Islet precursor cell (in vitro differentiated cells): Measurements from ENCODE around the gene PACSIN1.

Source experiments
- DNase-seq: peaks from one replicate; pipeline ENCODE4 v3.0.0-alpha.2; 2018

PACSIN1 gene

GRCh38 chr6:34528996-34529664 lies 63.3 kb downstream of the PACSIN1 start:
- DNase-seq = no peak

- no peak for DNase-seq
These were observed 63.9 kb downstream of the PACSIN1 start for GRCh38 chr6:34529665-34530327.

GRCh38 chr6:34530753-34531365 lies 65.0 kb downstream of the PACSIN1 start:
- DNase-seq = no peak

GRCh38 chr6:34531580-34532201 lies 65.8 kb downstream of the PACSIN1 start:
- DNase-seq = peak; percentile 78

GRCh38 chr6:34532230-34532629 lies 66.4 kb downstream of the PACSIN1 start:
- DNase-seq = no peak

- DNase-seq = no peak
These were observed 68.3 kb downstream of the PACSIN1 start for GRCh38 chr6:34534146-34534545.

- DNase-seq = no peak
These were observed 68.8 kb downstream of the PACSIN1 start for GRCh38 chr6:34534656-34535055.

GRCh38 chr6:34535199-34535598 lies 69.3 kb downstream of the PACSIN1 start:
- no peak for DNase-seq

- DNase-seq = no peak
These were observed 69.8 kb downstream of the PACSIN1 start for GRCh38 chr6:34535646-34536045.

- no peak for DNase-seq
These were observed 70.5 kb downstream of the PACSIN1 start for GRCh38 chr6:34536251-34536958.

- DNase-seq = no peak
These were observed 71.3 kb downstream of the PACSIN1 start for GRCh38 chr6:34536959-34537848.

GRCh38 chr6:34537922-34538550 lies 72.2 kb downstream of the PACSIN1 start:
- no peak for DNase-seq

- DNase-seq = no peak
These were observed 72.7 kb downstream of the PACSIN1 start for GRCh38 chr6:34538581-34538980.

- no peak for DNase-seq
These were observed 73.3 kb downstream of the PACSIN1 start for GRCh38 chr6:34539181-34539580.

- DNase-seq = no peak
These were observed 74.3 kb downstream of the PACSIN1 start for GRCh38 chr6:34540222-34540621.

GRCh38 chr6:34540841-34541240 lies 75.0 kb downstream of the PACSIN1 start:
- DNase-seq = no peak

- DNase-seq = no peak
These were observed 77.5 kb downstream of the PACSIN1 start for GRCh38 chr6:34543421-34543820.

GRCh38 chr6:34544052-34544604 lies 78.3 kb downstream of the PACSIN1 start:
- DNase-seq = no peak

GRCh38 chr6:34544776-34545471 lies 79.0 kb downstream of the PACSIN1 start:
- DNase-seq = no peak

GRCh38 chr6:34546551-34547321 lies 80.9 kb downstream of the PACSIN1 start:
- DNase-seq = no peak
